HG02973 (cell line): ENCODE results near the gene ZFP82.
A peak's percentile ranks its signal among the peaks of the same experiment; 100 is the strongest.

Experiments used
- ATAC-seq: cut with Tn5 transposase; IDR thresholded peaks from one replicate; pipeline ENCODE4 v1.9.1; 2021; ENCODE audit warnings: moderate library complexity; ENCODE audit not compliant: unreplicated experiment

The ZFP82 gene

DNA sequence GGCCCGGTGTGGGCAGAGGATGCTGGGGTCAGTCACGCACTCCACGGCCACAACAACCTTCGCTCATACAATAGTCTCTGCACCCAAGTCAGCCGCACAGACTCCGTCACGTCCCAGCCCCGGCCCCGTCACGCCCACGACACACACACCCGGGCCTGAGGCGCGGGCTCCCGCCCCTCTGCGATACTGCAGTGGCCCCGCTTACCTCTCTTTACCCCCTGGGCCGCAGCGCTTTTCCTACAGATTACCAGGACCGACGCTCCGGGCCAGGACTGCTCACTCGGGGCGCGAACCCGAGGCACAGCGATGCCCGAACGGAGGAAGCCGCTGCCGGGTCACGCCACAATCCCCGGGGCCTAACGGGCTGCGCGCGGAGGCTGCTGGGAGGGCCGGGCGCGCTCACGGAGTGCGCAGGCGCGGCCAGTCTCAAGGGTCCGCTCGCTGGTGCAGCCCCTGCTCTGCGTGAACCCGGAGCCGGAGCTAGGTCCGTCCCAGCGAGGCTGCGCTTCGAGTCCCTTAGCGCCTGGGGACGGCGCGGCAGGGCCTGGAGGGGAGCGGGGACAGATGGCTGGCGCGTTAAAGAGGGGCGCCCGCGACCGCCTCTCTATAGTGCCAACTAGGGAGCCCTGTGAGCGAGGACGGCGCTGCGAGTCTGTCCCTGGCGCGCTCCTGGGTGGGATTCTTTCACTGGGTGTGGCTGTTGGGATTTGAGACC is at the start of gene ZFP82:
TSS of gene ZFP82 (minus strand) at position 358 of the 715 bp plus-strand sequence. CDS start 8,855 bp downstream, outside the sequence.
- peak; percentile 81 for ATAC-seq

DNA sequence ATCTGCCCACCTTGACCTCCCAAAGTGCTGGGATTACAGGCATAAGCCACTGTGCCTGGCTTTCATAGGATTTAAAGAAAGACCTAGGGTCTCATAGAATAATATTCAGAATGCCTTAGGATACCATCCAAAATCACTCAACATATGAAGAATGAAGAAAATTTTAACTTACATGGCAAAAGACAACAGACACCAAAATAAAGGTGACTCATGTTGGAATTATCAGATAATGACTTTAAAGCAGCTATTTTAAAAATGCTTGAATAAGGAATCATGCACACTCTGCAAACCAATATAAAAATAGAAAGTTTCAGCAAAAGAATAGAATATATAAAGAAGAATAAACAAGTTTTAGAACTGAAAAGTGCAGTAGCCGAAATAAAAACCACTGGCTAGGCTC is 41.6 kb upstream of the ZFP82 start:
- ATAC-seq, result no peak

- no peak for ATAC-seq
Observed at GRCh38 chr19:36456831-36457230, 38.4 kb upstream of the ZFP82 start.

DNA sequence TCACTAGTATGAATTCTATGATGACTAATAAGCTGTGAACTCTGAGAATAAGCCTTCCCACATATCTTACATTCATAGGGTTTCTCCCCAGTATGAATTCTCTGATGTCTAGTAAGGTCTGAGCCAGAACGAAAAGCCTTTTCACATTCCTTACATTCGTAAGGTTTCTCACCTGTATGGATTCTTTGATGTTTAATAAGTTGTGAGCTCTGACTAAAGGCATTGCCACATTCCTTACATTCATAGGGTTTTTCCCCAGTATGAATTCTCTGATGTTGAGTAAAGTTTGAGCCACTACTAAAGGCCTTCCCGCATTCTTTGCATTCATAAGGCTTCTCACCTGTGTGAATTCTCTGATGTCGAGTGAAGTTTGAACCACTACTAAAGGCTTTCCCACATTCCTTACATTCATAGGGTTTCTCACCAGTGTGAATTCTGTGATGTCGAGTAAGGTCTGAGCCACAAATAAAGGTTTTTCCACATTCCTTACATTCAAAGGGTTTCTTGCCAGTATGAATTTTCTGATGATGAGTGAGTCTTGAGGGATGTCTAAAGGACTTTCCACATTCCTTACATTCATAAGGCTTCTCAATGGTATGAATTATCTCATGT is 30.7 kb upstream of the ZFP82 start:
- no peak for ATAC-seq

DNA sequence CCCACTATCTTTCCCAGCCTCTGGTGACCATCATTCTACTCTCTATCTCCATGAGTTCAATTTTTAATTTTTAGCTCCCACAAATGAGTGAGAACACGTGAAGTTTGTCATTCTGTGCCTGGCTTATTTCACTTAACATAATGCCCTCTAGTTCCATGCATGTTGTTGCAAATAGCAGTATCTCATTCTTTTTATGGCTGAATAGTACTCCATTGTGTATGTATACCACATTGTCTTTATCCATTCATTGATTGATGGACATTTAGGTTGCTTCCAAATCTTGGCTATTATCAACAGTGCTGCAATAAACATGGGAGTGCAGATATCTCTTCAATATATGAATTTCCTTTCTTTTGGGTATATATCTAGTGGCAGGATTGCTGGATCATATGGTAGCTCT is 22.9 kb upstream of the ZFP82 start:
- no peak for ATAC-seq

DNA sequence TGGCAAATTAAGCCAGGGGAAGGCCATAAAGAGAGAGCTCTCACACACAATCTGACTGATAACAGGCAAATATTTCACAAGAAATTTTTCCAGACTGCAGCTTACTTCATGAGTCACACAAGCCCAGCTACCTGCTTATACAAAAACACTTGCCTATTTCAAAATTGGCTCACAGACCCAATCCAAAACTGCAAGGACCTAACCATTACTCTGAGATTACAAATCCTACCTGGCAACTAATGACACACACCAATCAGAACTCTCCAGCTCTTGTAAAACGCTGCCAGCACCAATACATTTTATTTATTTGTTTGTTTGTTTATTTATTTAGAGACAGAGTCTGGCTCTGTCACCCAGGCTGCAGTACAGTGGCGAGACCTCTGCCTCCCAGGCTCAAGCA is 18.1 kb upstream of the ZFP82 start:
- no peak for ATAC-seq

GRCh38 chr19:36423925-36424324 is 5.5 kb upstream of the ZFP82 start:
- ATAC-seq, result no peak

GRCh38 chr19:36421749-36422481 is 3.5 kb upstream of the ZFP82 start:
- ATAC-seq, result no peak

DNA sequence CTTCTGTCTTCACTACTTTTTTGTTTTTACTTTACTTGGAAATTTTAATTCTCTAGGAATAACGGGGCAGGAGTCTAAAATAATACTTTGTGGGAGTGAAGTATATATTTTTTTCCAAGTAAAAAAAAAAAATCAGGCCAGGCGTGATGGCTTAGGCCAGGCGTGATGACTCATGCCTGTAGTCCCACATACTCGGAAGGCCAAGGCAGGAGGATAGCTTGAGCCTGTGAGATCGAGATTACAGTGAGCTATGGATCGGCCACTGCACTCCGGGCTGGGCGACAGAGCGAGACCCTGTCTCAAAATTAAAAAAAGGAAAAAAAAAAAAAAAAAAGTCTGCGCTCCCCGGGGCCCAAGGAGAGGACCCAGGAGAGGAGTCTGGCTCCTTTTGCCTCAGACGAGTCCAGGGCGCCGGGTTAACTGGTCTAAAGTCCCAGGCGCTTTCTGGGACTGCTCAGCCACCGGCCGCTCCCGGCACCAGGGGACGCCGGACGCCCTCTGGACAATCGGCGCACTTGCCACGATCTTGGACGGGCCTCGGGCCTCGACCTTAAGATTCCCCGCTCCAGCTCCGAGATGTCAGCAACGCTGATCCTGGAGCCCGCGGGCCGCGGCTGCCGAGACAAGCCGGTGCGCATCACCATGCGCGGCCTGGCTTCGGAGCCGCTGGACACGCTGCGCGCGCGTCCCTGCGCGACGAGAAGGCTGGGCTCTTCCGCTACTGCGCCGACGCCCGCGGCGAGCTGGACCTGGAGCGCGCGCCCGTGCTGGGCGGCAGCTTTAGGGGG is 2.7 kb upstream of the ZFP82 start:
- no peak for ATAC-seq

DNA sequence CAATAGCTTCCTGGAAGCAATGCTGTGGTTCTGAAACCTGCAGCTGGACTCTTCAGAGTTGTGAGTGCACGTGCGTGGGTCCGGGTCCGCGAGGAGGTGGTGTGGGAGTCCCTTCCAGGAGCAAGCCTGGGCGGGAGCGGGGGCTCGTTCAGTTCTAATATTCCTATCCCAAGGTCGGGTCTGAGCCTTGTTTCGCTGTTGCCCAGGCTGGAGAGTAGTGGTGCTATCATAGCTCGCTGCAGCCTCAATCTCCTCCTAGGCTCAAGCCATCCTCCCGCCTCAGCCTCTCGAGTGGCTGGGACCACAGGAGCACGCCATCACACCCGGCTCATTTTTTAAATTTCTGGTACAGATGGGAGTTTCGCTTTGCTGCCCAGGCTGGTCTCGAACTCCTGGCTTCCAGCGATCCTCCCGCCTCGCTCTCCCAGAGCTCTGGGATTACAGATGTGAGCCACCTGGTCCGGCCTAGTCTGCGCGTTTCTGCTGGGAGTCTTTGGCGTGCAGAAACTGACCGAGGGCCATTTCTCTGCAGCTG is 625 bp downstream of the ZFP82 start:
- ATAC-seq, result no peak

DNA sequence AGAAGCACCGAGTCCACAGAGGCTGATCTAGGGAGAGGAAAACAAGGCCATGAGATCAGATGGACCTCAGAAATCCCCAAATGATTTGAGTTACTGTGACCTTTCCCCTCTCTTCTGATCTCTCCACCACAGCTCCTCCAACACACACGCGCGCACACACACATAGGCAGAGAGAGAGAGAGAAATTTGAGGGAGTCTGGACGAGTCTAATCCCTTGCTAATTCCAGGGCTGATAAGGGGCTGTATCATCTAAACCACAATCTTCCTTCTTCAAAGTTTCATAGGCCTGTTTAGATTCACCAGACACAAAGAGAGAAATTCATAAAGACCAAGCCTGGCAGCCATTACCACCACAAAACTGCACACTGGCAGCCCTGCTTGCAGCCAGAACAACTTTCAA is 8.6 kb downstream of the ZFP82 start:
- ATAC-seq, result no peak

DNA sequence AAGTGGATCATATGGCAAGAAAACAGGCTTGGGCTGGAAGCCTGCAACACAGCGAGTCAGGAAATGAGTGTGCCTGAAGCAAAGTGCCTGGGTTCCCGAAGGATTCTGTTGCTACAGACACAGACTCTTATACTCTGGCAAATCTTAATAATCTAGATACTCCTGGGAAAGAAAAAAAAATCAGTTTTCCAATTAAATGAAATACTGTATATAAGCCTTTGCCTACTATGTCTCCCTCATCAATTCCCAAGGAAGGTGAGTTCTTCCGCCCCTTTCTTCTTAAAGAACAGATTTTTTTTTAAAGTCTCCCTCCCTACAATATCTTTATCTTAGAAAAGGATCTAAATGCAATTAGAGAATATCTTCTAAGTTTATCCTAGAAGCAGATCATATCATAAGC is 10.3 kb downstream of the ZFP82 start:
- no peak for ATAC-seq

DNA sequence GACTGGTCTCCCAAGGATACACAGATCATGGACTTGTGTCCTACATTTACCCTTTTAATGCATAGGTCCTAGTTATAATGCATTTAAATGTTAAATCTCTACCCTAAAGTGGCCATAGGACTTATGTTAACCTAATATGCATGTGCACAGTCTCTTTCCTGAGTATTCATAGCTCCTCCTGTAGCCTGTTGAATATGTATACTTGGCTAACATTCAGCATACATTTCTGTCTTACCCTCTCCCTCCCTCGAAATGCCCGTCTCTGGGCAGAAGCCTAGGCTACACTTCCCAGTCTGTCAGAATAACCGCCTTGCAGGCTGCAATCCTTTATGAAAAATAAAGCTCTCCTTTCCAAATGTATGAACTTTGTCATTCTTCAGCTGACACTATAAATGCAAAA is 13.9 kb downstream of the ZFP82 start:
- ATAC-seq, result no peak

- ATAC-seq, result no peak
Observed at GRCh38 chr19:36401475-36401874, 17.0 kb downstream of the ZFP82 start.

DNA sequence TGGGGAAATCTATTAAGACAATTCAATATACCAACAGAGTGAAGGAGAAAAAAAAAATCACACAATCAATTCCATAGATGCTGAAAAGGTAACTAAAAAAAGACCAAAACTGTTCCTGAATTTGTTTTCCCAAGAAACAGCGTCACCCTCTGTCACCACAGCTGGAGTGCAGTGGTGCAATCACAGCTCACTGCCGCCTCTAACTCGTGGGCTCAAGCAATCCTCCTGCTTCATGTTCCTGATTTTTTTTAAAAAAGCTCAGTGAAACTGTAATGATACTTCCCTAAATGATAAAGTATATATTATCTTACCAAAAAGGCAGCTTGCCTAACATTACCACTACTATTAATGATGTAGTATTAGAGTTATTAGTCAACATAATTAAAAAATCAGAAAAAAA is 19.9 kb downstream of the ZFP82 start:
- ATAC-seq, result no peak

GRCh38 chr19:36392916-36393673 is 25.3 kb downstream of the ZFP82 start:
- no peak for ATAC-seq

- ATAC-seq, result no peak
Observed at GRCh38 chr19:36379510-36379819, 39.0 kb downstream of the ZFP82 start.

DNA sequence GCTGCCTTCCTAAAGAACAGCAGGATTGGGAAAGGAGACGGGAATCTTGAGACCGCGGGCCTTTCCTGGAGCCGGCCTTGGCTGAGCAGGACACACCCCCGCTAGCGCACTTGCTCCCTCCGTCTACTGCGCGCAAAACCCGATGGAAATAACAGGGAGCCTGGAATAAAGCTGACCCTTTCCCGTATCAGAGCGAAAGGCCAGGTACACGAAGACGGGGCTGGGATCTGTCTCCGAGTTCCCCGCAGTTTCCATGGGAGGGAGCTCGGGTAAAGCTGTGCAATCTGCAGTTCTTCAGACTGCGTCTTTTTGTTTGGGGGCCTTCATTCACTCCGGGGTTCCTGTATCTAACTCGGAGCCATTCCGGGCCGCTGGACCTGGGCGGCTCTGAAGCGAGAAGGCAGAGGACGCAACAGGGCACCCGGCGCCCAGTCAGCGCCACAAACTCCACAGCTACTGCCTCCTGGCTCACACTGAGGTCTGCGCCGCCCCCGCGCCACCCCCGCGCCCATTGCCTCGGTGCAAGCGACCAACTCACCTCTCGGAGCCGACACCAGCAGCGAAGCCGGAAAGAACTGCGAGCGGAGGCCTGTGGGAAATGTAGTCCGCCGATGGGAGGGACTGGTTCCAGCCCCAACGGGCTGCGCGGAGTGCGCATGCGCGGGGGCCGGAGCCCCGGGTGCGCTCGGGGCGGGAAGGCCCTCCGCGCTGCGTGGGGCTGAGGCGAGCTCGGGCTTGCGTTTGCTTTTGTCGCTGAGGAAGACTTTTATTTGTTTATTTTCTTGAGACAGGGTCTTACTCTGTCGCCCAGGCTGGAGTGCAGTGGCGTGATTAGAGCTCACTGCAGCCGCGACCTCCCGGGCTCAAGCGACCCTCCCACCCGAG is 39.6 kb downstream of the ZFP82 start, which contains the start of gene ZFP14:
TSS of gene ZFP14 (minus strand) at position 577 of the 885 bp plus-strand sequence. CDS start 11,309 bp downstream, outside the sequence.
- peak; percentile 94 for ATAC-seq

GRCh38 chr19:36377541-36378178 is 40.8 kb downstream of the ZFP82 start:
- no peak for ATAC-seq
